ENCODE measurements around the gene MRPL32.

GRCh38 chr7:42929449-42929848 lies 2.7 kb upstream of the MRPL32 start:
- no peak for TF ChIP-seq POLR2A (IDR thresholded peaks at IDR 0.05)
- TF ChIP-seq CTCF (IDR thresholded peaks at IDR 0.05): no peak
